Measurements from ENCODE around the gene FRAT2. TPM values are rescaled to one million over a fixed set of nuclear protein-coding genes. Genes with fewer than 3 reads are reported as not detected.

Gene FRAT2
- total RNA-seq, 1 experiment from 2014 or later: 16.6 TPM

DNA sequence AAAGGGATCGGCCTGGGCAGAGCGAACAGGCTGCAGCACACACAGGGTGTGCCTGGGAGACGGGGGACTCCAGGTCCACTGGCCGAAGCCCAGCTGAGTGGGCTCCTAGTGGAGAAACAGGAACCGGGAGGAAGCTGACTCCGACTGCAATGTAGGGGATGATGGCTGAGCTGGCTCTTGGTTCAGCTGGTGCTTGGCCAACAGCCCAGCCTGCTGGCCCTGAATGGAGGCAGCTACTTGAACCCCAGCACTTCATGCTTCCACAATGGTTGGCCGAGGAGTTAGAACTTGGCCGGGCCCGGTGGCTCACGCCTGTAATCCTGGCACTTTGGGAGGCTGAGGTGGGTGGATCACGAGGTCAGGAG, 27.0 kb upstream of the FRAT2 start:
- CTCF ChIA-PET: no interaction called here
- no peaks in the 10 kb centered on the region for H3K36me3 ChIP-seq (ENCODE audit: control insufficient read depth, insufficient read depth, low read length)
- POLR2A ChIA-PET: no interaction called here
- H3K27me3 Mint-ChIP-seq (ENCODE audit: insufficient read depth, unreplicated experiment): no peaks in the 10 kb centered on the region
- DNase-seq: no peak
- intact Hi-C loops (cut with micrococcal nuclease; ENCODE audit: unreplicated experiment): no loop called here
- no peak overlapping the region for H3K4me3 ChIP-seq (ENCODE audit: low read depth, low read length)
- H3K27ac Mint-ChIP-seq (ENCODE audit: unreplicated experiment): no peak overlapping the region
- H3K9me3 Mint-ChIP-seq (ENCODE audit: unreplicated experiment): no peaks in the 10 kb centered on the region
- peaks cover 46% of the 10 kb centered on the region for H3K36me3 Mint-ChIP-seq (ENCODE audit: insufficient read depth, unreplicated experiment)
- BruUV-seq (replicated peaks): no TSS peak
- no peaks in the 10 kb centered on the region for H3K27me3 ChIP-seq (replicated peaks; ENCODE audit: control insufficient read depth, insufficient read depth, low read length)
- no peaks in the 10 kb centered on the region for H3K4me1 Mint-ChIP-seq (ENCODE audit: low read depth, unreplicated experiment)
- TF ChIP-seq, protein P1, sequence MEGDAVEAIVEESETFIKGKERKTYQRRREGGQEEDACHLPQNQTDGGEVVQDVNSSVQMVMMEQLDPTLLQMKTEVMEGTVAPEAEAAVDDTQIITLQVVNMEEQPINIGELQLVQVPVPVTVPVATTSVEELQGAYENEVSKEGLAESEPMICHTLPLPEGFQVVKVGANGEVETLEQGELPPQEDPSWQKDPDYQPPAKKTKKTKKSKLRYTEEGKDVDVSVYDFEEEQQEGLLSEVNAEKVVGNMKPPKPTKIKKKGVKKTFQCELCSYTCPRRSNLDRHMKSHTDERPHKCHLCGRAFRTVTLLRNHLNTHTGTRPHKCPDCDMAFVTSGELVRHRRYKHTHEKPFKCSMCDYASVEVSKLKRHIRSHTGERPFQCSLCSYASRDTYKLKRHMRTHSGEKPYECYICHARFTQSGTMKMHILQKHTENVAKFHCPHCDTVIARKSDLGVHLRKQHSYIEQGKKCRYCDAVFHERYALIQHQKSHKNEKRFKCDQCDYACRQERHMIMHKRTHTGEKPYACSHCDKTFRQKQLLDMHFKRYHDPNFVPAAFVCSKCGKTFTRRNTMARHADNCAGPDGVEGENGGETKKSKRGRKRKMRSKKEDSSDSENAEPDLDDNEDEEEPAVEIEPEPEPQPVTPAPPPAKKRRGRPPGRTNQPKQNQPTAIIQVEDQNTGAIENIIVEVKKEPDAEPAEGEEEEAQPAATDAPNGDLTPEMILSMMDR (IDR thresholded peaks at IDR 0.05; ENCODE audit: insufficient read depth in 1 of 2, low read depth in 1 of 2, low read length in 1 of 2, severe bottlenecking in 1 of 2, unreplicated experiment in 1 of 2): no peak
- no peaks in the 10 kb centered on the region for H3K9me3 ChIP-seq
- no peaks in the 10 kb centered on the region for H3K4me1 ChIP-seq
- no peak overlapping the region for H3K4me3 Mint-ChIP-seq (ENCODE audit: unreplicated experiment)

DNA sequence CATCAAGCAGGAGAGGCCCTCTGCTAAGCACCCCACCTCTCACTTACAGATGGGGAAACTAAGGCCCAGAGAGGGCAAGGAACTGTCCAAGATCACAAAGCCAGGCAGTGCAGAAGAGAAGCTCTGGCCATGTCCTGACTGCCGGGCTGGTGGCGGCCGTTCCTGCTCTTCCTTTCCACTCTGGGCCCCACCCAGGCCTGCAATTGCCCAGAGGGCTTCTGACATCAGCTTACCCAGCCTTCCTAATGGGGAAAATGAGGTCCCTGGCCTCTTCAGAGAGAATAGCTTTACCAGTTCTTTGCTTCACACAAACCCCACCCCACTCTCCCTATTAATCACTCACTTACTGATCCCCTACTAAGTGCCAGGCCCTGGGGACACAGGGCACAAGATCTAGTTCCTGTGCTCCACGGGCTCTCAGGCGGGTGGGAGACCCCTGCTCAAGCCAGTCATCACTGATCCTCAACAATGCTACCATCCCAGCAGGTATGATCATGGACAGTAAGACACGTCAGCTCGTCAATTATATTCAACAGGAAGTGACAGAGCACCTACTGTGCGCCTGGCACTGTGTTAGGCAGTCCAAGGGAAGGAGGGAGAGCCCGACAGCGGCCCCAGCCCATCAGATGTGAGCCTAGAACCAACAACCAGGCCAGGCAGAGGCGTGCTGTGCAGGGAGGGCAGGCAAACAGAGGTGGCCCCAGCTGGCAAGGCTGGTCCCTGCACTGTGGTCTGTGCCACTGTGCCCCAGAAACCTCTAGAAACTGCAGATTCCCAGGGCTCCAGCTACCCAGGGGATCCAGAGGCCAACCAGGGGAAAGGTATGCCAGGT, 26.4 kb upstream of the FRAT2 start:
- TF ChIP-seq, protein P1 (IDR thresholded peaks at IDR 0.05; ENCODE audit: insufficient read depth in 1 of 2, low read depth in 1 of 2, low read length in 1 of 2, severe bottlenecking in 1 of 2, unreplicated experiment in 1 of 2): no peak
- no TSS peak for BruUV-seq (replicated peaks)
- Histone ChIP-seq H3K9me3 (no peaks in the 10 kb centered on the region), H3K27me3 (replicated peaks; ENCODE audit: control insufficient read depth, insufficient read depth, low read length) (no peaks in the 10 kb centered on the region), H3K4me3 (ENCODE audit: low read depth, low read length) (no peak overlapping the region), H3K36me3 (ENCODE audit: control insufficient read depth, insufficient read depth, low read length) (no peaks in the 10 kb centered on the region), H3K4me1 (no peaks in the 10 kb centered on the region)
- POLR2A ChIA-PET: interaction anchor here (0.7 kb wide), 1 partner anchor 845 kb away, joined by 3 read pairs; no protein-coding TSS in a partner anchor
- Mint-ChIP-seq H3K36me3 (ENCODE audit: insufficient read depth, unreplicated experiment) (peaks cover 40% of the 10 kb centered on the region), H3K27me3 (ENCODE audit: insufficient read depth, unreplicated experiment) (no peaks in the 10 kb centered on the region), H3K9me3 (ENCODE audit: unreplicated experiment) (no peaks in the 10 kb centered on the region), H3K4me1 (ENCODE audit: low read depth, unreplicated experiment) (no peaks in the 10 kb centered on the region), H3K27ac (ENCODE audit: unreplicated experiment) (no peak overlapping the region), H3K4me3 (ENCODE audit: unreplicated experiment) (no peak overlapping the region)
- DNase-seq: no peak
- intact Hi-C loops (cut with micrococcal nuclease; ENCODE audit: unreplicated experiment): no loop called here
- CTCF ChIA-PET: no interaction called here

DNA sequence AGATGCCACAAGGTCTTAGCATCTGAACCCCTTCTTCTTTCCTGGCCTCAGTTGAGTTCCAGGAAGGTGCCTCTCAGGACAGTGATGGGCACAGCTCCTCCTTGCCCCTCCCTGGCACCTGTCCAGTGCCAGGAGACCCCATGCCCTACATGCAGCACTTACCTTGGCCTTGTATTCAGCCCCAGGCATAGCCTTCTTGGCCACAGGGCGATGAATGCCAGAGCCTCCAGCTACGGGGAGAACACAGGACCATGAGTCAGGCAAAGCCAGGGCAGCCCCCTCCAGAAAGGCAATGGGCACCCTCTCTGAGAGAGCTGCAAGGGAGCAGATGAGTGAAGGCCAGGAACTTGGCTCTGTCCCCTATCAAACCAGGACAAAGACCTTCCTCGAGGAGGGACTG, 24.3 kb upstream of the FRAT2 start:
- intact Hi-C loops (cut with micrococcal nuclease; ENCODE audit: unreplicated experiment): no loop called here
- H3K27me3 ChIP-seq (replicated peaks; ENCODE audit: control insufficient read depth, insufficient read depth, low read length): no peaks in the 10 kb centered on the region
- no peak for DNase-seq
- TF ChIP-seq, protein P1 (IDR thresholded peaks at IDR 0.05; ENCODE audit: insufficient read depth in 1 of 2, low read depth in 1 of 2, low read length in 1 of 2, severe bottlenecking in 1 of 2, unreplicated experiment in 1 of 2): no peak
- ChIA-PET CTCF (no interaction called here), POLR2A (no interaction called here)
- H3K4me3 ChIP-seq (ENCODE audit: low read depth, low read length): no peak overlapping the region
- no peaks in the 10 kb centered on the region for H3K4me1 Mint-ChIP-seq (ENCODE audit: low read depth, unreplicated experiment)
- no peaks in the 10 kb centered on the region for H3K4me1 ChIP-seq
- H3K36me3 ChIP-seq (ENCODE audit: control insufficient read depth, insufficient read depth, low read length): no peaks in the 10 kb centered on the region
- H3K4me3 Mint-ChIP-seq (ENCODE audit: unreplicated experiment): no peak overlapping the region
- H3K27me3 Mint-ChIP-seq (ENCODE audit: insufficient read depth, unreplicated experiment): no peaks in the 10 kb centered on the region
- BruUV-seq (replicated peaks): no TSS peak
- no peaks in the 10 kb centered on the region for H3K9me3 ChIP-seq
- H3K36me3 Mint-ChIP-seq (ENCODE audit: insufficient read depth, unreplicated experiment): peaks cover 29% of the 10 kb centered on the region
- no peaks in the 10 kb centered on the region for H3K9me3 Mint-ChIP-seq (ENCODE audit: unreplicated experiment)
- H3K27ac Mint-ChIP-seq (ENCODE audit: unreplicated experiment): no peak overlapping the region

Data from Caco-2 (cell line).